GM12891 (cell line): ENCODE results near the gene TSPOAP1.

Experiments
- POLR2A ChIP-seq: IDR thresholded peaks from 2 replicates; pipeline ENCODE4 v1.6.1; 2011; ENCODE audit warnings: low read depth, low read length, control low read depth
- POLR2AphosphoS5 ChIP-seq: IDR thresholded peaks from 2 replicates; pipeline ENCODE4 v1.6.1; 2011; ENCODE audit warnings: low read depth, low read length, control low read depth
- POU2F2 ChIP-seq: IDR thresholded peaks from 2 replicates; pipeline ENCODE4 v1.6.1; 2011; ENCODE audit warnings: low read depth, mild to moderate bottlenecking, control low read depth, low read length, moderate library complexity
- SPI1 ChIP-seq: IDR thresholded peaks from 2 replicates; pipeline ENCODE4 v1.6.1; 2011; ENCODE audit warnings: low read depth, low read length, control low read depth
- TAF1 ChIP-seq: IDR thresholded peaks from 2 replicates; pipeline ENCODE4 v1.6.1; 2011; ENCODE audit warnings: low read depth, low read length, control low read depth

DNA sequence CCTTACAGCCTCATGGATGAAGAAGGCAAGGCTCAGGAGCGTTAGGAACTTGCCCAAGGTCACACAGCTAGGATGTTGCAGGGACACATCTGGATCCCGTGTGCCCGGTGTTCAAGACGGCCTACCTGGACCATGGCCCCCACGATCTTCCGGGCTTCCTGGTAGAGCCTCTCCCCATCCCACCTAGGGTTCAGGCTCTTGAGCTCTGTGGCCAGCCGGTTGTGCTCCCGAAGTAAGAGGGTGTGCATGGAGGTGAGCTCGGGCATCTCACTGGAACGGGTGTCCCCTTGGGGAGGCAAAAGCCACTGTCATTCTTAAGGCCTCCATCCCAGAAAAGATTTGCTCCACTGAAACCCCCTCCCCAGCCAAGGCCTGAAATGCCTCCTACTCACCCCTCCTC lies 53.2 kb downstream of the TSPOAP1 start:
- TF ChIP-seq TAF1: no peak
- TF ChIP-seq POLR2A: no peak
- TF ChIP-seq POU2F2: no peak
- no peak for TF ChIP-seq POLR2AphosphoS5
- TF ChIP-seq SPI1: no peak
